ENCODE measurements around the gene DYRK1B.
"Not testable (repeated sequence)": the region's sequence is repeated elsewhere in the genome, so short reads cannot be mapped to it uniquely, and the experiment has no call there.

DNA sequence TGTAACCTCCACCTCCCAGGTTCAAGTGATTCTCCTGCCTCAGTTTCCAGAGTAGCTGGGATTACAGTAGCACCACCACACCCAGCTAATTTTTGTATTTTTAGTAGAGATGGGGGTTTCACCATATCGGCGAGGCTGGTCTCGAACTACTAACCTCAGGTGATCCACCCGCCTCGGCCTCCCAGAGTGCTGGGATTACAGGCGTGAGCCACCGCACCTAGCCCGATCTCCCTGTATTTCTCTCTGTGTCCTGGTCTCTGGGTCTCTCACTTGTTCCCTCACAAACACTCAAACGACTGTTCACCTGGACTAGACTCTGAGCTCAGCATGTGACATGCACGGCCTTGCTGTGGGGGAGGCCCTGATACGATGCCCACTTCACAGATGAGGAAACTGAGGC is 44.9 kb upstream of the DYRK1B start:
- TF ChIP-seq POLR2A, POLR2AphosphoS5 (IDR thresholded peaks at IDR 0.05; ENCODE audit: low read depth, low read length): not testable (repeated sequence)
